ENCODE results near the gene PTPRD.

Gene PTPRD

GRCh38 chr9:8651070-8651845, 1961.5 kb downstream of the PTPRD start:
- DNase-seq = no peak

- DNase-seq = no peak
Observed at GRCh38 chr9:8649807-8650206, 1963.0 kb downstream of the PTPRD start.

- no peak for DNase-seq
Observed at GRCh38 chr9:8649160-8649559, 1963.6 kb downstream of the PTPRD start.

- no peak for DNase-seq
Observed at GRCh38 chr9:8648271-8648845, 1964.4 kb downstream of the PTPRD start.

GRCh38 chr9:8647824-8648223, 1965.0 kb downstream of the PTPRD start:
- DNase-seq = no peak

- DNase-seq = no peak
Observed at GRCh38 chr9:8644571-8644970, 1968.2 kb downstream of the PTPRD start.

- DNase-seq = no peak
Observed at GRCh38 chr9:8643896-8644295, 1968.9 kb downstream of the PTPRD start.

GRCh38 chr9:8643464-8643863, 1969.3 kb downstream of the PTPRD start:
- DNase-seq = no peak

- no peak for DNase-seq
Observed at GRCh38 chr9:8640761-8641160, 1972.0 kb downstream of the PTPRD start.

GRCh38 chr9:8637626-8638025, 1975.2 kb downstream of the PTPRD start:
- no peak for DNase-seq

GRCh38 chr9:8633784-8634183, 1979.0 kb downstream of the PTPRD start:
- DNase-seq = no peak

GRCh38 chr9:8632493-8632892, 1980.3 kb downstream of the PTPRD start:
- no peak for DNase-seq

- no peak for DNase-seq
Observed at GRCh38 chr9:8628791-8629190, 1984.0 kb downstream of the PTPRD start.

- no peak for DNase-seq
Observed at GRCh38 chr9:8627976-8628679, 1984.7 kb downstream of the PTPRD start.

GRCh38 chr9:8622871-8623270, 1989.9 kb downstream of the PTPRD start:
- DNase-seq = no peak

GRCh38 chr9:8622222-8622802, 1990.5 kb downstream of the PTPRD start:
- DNase-seq = no peak

GRCh38 chr9:8621416-8621815, 1991.4 kb downstream of the PTPRD start:
- DNase-seq = no peak

- no peak for DNase-seq
Observed at GRCh38 chr9:8616414-8616813, 1996.4 kb downstream of the PTPRD start.

- DNase-seq = no peak
Observed at GRCh38 chr9:8614926-8615440, 1997.8 kb downstream of the PTPRD start.

- no peak for DNase-seq
Observed at GRCh38 chr9:8613346-8613825, 1999.4 kb downstream of the PTPRD start.

GRCh38 chr9:8611153-8611552, 2001.6 kb downstream of the PTPRD start:
- no peak for DNase-seq

- no peak for DNase-seq
Observed at GRCh38 chr9:8610256-8610655, 2002.5 kb downstream of the PTPRD start.

GRCh38 chr9:8605096-8605495, 2007.7 kb downstream of the PTPRD start:
- DNase-seq = no peak

All from NCI-H2171 treated with DMSO at 0.1 percent for 48 hours (cell line).